ENCODE results near the gene MIB2.
"Not testable (repeated sequence)": the region's sequence is repeated elsewhere in the genome, so short reads cannot be mapped to it uniquely, and the experiment has no call there.

The MIB2 gene

DNA sequence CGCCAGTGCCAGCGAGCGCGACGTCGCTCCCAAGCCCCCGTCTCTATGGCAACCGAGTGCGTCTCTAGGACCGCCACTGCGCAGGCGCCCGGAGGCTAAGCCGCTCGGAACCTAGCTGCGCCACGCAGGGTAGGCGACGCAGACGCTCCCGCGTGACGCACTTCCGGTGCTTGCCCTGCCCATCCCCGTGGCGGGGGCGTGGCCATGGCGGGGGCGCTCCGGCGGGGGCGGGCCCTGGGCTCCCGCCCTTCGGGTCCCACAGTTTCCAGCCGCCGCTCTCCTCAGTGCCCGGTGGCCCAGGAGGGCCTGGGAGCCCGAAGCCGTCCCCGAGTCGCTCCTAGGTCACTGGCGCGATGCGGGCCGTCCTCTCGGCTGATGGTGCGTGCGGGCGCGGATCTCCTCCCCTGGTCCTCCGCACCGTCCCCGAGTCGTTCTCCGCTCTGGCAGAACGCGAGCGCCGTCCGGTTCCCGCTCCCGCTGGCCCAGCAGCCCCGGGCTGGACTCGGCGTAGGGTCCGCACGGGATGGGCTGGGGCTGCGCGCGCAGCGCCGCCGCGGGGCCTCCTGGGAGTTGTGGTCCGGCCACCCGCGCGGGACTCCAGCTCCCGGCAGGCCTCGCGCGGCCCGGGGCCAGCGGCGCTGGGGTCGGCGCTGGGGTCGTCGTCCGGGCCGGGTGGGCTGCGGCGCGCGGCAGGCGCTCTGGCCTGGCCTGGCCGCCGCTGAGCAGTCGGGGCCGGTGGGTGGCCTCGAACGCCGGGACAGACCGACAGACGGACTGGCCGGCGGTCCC is at the start of gene MIB2:
Gene MIB2 (plus strand): TSS at position 245 of the 789 bp plus-strand sequence. CDS start 7,953 bp downstream, outside the sequence.
- peak; percentile 94 to 96 (median 95) for DNase-seq (ENCODE audit: low read depth in 2 of 3, low spot score in 2 of 3)

GRCh38 chr1:1567152-1567875 is 48.0 kb upstream of the MIB2 start:
- no peak for DNase-seq (ENCODE audit: low read depth in 2 of 3, low spot score in 2 of 3)

DNA sequence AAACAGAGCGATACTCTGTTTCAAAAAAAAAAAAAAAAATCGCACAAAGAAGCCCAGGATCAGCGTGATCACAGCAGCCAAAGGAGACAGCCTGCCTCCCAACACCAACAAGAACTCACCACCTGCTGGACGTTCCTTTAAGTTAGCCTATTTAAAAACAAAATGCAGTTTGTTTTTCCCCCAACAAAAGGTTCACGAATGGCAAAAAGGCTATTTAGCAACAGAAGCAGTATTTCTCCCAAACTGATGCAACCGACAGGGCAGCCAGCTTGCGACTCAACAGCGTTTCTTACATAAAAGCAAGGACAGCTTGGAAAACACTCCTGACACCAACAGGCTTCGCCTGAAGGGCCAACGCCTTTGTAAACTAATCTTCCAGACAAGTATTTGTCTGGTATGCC is 47.4 kb upstream of the MIB2 start:
- no peak for DNase-seq (ENCODE audit: low read depth in 2 of 3, low spot score in 2 of 3)

- DNase-seq (ENCODE audit: low read depth in 2 of 3, low spot score in 2 of 3): no peak
These were observed 46.0 kb upstream of the MIB2 start for GRCh38 chr1:1569341-1569740.

DNA sequence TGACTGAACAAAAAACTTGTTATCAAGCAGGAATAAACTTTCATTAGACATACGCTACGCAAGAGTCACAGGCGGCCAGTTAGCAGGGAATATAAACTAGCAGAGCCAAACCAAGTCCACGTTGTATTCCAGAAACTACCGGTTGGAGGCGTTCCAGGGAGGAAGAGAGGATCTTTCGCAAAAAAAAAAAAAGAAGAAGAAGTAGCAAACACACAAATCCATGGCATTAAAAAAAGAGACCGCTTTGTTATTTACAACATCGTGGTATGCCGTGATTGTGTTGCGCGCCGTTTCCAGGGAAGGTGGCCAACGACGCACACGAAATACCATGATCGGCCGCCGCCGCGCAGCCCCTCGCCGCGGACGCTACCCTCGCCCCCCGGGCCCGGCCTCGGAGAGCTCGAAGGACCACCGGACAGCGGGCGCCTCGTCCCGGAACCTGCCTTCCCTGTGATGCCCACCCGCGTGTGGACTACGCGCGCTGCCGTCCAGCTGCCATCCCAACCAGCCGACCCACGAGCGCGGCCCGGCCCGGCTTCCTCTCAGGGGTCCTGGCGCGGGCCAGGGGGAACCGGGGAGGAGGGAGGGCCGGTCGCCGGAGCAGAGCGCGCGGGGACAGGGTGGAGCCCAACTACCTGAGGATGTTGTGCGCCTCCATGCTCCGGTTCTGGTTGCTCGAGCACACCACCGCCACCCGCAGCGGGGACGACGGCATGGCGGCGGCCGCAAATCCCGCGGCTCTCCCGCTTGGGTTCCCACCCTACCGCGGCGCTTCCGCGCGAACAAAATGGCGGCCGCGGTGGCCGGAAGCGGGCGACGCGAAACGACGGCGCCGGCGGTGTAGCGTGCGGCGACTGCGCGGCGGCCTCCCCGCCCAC is 41.2 kb upstream of the MIB2 start:
- peak in 2 of 3 experiments; percentile 38 to 62 for DNase-seq (ENCODE audit: low read depth in 2 of 3, low spot score in 2 of 3)

- peak; percentile 78 to 85 (median 84) for DNase-seq (ENCODE audit: low read depth in 2 of 3, low spot score in 2 of 3)
These were observed 40.4 kb upstream of the MIB2 start, which contains the start of gene SSU72 for GRCh38 chr1:1574721-1575537. Gene SSU72, minus strand, starts transcription at chr1:1574863. Its CDS starts 306 bp downstream, at chr1:1574557.

DNA sequence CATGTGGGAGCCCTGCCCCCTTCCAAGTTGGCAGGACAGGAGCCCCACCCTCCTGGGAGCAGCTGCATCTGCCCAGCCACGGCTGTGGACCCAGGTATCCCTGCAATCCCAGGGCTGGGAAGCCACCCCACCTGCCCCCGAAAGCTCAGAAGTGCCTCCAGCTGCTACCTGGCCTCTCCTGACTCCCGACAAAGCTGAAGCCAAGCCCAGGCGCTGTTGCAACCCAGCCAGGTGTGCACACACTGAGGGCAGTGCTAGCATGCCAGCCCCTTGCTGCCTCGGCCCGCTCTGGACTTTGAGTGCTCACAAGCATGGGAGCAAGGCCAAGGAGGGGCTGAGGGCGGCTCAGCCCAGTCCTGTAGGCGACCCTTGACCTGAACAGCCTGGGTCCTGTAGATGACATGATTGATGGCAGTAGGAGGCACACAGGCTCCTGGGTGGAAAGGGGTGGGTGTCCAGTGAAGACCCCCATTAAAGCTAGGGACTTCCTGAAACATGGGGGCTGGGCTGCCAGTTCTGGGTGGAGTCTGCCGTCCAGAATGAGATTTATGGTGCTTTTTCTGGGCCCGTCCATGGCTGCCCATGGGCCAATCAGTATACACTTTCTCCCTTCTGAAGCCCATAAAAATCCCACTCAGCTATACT is 37.8 kb upstream of the MIB2 start:
- DNase-seq (ENCODE audit: low read depth in 2 of 3, low spot score in 2 of 3): no peak

- no peak for DNase-seq (ENCODE audit: low read depth in 2 of 3, low spot score in 2 of 3)
These were observed 36.8 kb upstream of the MIB2 start for GRCh38 chr1:1578371-1578940.

- DNase-seq (ENCODE audit: low read depth in 2 of 3, low spot score in 2 of 3): no peak
These were observed 32.5 kb upstream of the MIB2 start for GRCh38 chr1:1582585-1583346.

DNA sequence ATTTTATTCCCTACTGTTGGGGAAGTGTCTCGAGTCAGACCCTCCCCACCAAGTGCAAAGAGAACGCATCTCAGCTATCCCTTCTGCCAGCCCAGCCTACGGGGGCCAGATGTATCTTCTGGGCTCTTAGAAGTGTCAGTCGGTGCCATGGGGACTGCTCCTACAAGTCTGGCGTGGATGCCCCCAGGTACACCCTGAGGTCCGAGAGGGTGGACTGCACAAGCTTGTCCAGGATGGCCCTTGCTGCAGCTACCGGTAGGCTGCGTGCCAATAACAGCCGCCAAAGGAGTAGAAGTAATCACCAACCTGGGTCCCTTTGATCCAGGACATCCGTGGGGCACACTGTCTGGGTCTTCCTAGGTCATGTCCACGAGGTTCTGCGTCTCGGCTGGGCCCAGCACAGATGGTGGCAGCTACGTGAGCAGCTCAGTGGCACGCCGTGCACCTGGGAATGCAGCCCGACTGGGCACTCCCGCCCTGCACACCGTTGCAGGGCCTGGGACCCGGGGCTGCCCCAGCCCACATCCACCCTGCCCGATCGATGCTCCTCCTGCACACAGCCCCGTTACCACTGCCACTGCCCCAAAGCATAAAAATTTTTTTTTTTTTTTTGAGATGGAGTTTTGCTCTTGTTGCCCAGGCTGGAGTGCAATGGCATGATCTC is 31.8 kb upstream of the MIB2 start:
- DNase-seq (ENCODE audit: low read depth in 2 of 3, low spot score in 2 of 3): no peak

DNA sequence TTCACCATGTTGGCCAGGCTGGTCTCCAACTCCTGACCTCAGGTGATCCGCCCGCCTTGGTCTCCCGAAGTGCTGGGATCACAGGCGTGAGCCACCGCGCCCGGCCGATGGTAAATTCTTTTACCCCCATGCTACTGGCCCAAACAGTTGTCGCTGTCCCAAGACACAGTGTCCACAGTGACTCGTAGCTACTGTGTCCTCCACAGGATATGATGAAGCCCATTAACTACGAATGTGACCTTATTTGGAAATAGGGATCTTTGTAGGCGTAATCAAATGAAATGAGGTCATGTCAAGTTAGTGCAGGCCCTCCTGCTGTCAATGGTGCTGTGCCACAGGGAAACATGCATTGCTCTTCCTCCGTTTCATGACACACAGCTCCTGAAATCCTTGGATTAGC is 23.8 kb upstream of the MIB2 start:
- DNase-seq (ENCODE audit: low read depth in 2 of 3, low spot score in 2 of 3): no peak

DNA sequence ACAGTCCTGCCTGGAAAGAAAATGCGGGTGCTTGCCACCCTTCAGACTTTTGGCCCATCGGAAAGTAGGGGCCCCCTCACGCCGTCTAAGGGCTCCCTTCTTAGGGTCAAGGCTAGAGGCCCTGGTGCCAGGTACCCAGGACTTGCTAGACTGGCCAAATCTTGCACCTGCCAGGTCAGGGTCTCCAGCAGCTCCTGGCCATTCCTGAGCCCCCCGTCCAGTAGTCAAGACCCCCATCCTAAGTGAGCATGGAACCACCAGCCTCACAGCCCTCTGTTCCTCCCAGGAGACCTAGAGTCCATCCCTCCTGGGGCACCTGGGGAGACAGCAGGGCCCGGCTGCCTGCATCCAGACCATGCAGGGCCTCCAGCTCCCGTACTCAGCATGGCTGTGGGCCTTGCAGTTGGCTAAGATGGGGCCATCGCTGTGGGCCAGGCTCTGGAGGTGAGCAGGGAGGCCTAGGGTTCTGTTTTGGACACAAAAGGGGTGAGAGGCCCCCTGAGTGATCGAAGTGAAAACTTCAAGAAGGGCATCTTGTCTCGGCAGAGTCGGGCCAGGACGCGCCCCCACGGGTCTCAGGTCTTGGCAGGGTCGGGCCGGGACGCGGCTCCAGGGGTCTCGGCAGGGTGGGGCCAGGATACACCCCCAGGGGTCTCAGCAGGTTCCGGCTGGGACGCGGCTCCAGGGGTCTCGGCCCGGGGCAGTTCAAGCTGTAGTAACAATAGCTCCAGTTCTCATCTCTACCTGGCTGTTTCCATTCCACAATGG is 21.3 kb upstream of the MIB2 start:
- no peak for DNase-seq (ENCODE audit: low read depth in 2 of 3, low spot score in 2 of 3)

DNA sequence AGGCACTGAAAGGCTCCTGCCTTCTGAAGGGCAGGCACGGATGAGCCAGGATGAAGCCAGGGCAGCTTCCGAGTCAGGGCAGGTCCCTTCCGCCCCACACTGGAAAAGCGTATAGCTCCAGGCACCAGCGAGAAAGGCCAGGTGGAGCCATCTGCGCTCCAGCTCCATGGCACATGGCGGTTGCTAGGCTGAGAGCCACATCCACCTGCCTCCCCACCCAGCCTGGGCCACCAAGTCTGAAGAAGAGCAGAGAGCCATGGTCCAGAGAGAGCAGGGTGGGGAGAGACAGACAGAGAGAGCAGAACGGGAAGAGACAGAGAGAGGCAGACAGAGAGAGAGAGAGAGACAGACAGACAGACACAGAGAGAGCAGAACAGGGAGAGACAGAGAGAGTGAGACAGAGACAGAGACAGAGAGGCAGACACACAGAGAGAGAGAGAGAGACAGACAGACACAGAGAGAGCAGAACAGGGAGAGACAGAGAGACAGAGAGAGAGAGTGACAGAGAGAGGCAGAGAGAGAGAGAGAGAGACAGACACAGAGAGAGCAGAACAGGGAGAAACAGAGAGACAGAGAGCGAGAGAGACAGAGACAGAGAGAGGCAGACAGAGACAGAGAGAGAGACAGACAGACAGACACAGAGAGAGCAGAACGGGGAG is 20.6 kb upstream of the MIB2 start:
- no peak for DNase-seq (ENCODE audit: low read depth in 2 of 3, low spot score in 2 of 3)

DNA sequence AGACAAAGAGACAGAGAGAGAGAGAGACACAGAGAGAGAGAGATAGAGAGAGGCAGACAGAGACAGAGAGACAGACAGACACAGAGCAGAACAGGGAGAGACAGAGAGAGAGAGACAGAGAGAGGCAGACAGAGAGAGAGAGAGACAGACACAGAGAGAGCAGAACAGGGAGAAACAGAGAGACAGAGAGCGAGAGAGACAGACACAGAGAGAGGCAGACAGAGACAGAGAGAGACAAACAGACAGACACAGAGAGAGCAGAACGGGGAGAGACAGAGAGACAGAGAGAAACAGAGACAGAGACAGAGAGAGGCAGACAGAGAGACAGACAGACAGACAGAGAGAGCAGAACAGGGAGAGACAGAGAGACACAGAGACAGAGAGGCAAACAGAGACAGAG is 20.0 kb upstream of the MIB2 start:
- not testable (repeated sequence) for DNase-seq (ENCODE audit: low read depth in 2 of 3, low spot score in 2 of 3)

DNA sequence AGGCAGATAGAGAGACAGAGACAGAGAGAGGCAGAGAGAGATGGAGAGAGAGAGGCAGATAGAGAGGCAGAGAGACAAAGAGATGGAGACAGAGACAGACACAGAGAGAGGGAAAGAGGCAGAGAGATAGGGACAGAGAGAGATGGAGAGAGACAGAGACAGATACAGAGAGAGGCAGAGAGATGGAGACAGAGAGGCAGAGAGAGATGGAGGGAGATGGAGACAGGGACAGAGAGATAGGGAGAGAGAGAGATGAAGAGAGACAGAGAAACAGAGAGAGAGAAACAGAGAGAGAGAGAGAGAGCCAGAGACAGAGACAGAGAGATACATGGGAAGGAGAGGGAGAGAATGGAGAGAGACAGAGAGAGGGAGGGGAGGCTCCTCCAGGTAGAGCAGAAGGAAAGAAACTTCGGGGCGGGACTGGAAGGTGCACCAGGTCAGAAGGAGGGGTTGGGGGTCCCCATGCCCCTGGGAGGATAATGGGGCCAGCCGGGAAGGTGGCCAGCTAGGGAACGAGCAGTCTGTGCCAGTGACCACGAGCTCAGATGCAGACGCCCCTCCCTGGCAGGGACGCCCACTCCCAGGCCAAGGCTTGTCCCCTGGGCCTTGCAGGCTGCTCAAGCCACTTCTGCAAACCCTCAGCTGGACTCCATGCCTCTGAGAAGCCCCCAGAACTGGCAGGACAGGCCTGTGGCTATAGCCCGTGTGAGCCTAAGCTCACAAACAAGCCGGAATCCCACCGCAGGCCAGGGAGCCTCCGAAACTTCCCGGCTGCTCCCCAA is 18.6 kb upstream of the MIB2 start:
- no peak for DNase-seq (ENCODE audit: low read depth in 2 of 3, low spot score in 2 of 3)

DNA sequence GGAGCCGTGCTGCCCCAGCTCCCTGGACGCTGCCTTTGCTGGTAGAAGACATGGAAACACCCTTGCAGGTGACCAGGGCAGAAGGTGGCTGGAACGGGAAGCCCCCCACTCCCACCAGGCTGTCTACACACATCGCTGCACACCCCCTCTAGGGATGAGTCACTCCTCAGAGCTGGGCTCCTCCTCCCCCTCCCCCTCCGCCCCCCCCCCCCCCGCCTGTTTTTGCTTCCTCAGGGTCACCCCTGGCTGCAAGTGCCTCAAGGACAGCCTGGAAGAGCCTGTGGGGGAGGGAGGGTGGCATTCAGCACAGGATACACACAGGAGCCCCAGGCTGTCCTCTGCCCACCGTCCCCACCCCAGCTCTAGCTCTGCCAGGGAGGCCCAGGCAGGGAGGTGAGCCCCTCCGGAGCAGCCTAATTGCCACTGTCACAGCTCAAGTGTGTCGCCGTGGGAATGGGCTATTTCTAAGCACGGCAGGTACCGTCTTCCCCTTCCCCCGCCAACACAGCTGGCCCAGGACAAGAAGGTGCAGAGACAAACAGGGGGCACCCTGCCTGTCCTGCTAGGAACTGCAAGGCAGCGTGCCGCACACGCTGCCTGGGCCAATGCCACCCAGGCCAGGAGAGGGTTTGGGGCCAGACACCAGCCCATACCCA is 17.9 kb upstream of the MIB2 start:
- DNase-seq (ENCODE audit: low read depth in 2 of 3, low spot score in 2 of 3): no peak
